NCI-H69 (cell line): ENCODE measurements around the gene FNBP1L.

Source experiments
- DNase-seq: peaks from one replicate; lab custom pipeline; 2025; lab: John Stamatoyannopoulos, UW

Gene FNBP1L

GRCh38 chr1:93447481-93448291 is at the start of gene FNBP1L:
FNBP1L (plus strand) TSS chr1:93448118; CDS start chr1:93448282, 164 bp downstream.
- DNase-seq, result peak; percentile 93

- no peak for DNase-seq
Observed at GRCh38 chr1:93399781-93400180, 48.1 kb upstream of the FNBP1L start.

GRCh38 chr1:93408203-93408602 is 39.7 kb upstream of the FNBP1L start:
- DNase-seq, result no peak

GRCh38 chr1:93411000-93411399 is 36.9 kb upstream of the FNBP1L start:
- DNase-seq, result no peak

GRCh38 chr1:93414749-93415148 is 33.2 kb upstream of the FNBP1L start:
- DNase-seq, result no peak

GRCh38 chr1:93415296-93415695 is 32.6 kb upstream of the FNBP1L start:
- DNase-seq, result no peak

GRCh38 chr1:93416183-93416582 is 31.7 kb upstream of the FNBP1L start:
- DNase-seq, result no peak

GRCh38 chr1:93419344-93419743 is 28.6 kb upstream of the FNBP1L start:
- DNase-seq, result no peak

- DNase-seq, result no peak
Observed at GRCh38 chr1:93420400-93420799, 27.5 kb upstream of the FNBP1L start.

GRCh38 chr1:93426181-93426580 is 21.7 kb upstream of the FNBP1L start:
- no peak for DNase-seq

GRCh38 chr1:93427656-93428055 is 20.3 kb upstream of the FNBP1L start:
- no peak for DNase-seq

- DNase-seq, result peak; percentile 14
Observed at GRCh38 chr1:93433407-93433961, 14.4 kb upstream of the FNBP1L start.

GRCh38 chr1:93434088-93434487 is 13.8 kb upstream of the FNBP1L start:
- DNase-seq, result no peak

GRCh38 chr1:93434987-93435386 is 12.9 kb upstream of the FNBP1L start:
- DNase-seq, result no peak

GRCh38 chr1:93435443-93435842 is 12.5 kb upstream of the FNBP1L start:
- peak; percentile 1 for DNase-seq

GRCh38 chr1:93436496-93436895 is 11.4 kb upstream of the FNBP1L start:
- no peak for DNase-seq

- peak; percentile 57 for DNase-seq
Observed at GRCh38 chr1:93437976-93438605, 9.8 kb upstream of the FNBP1L start.

- DNase-seq, result no peak
Observed at GRCh38 chr1:93438716-93439115, 9.2 kb upstream of the FNBP1L start.

- DNase-seq, result peak; percentile 76
Observed at GRCh38 chr1:93440272-93440671, 7.6 kb upstream of the FNBP1L start.

- DNase-seq, result no peak
Observed at GRCh38 chr1:93440706-93441105, 7.2 kb upstream of the FNBP1L start.

GRCh38 chr1:93441589-93441988 is 6.3 kb upstream of the FNBP1L start:
- DNase-seq, result no peak

- peak; percentile 3 for DNase-seq
Observed at GRCh38 chr1:93442008-93442666, 5.8 kb upstream of the FNBP1L start.

- no peak for DNase-seq
Observed at GRCh38 chr1:93442741-93443140, 5.2 kb upstream of the FNBP1L start.
